Vagina (tissue), 2 donors: ENCODE measurements around the gene CARHSP1.

Source experiments
- POLR2A ChIP-seq, 2 donors: fragments of 450-650 bp; IDR thresholded peaks; one replicate each; pipeline ENCODE4 v1.6.1; 2017; ENCODE audit warnings: antibody characterized with exemption in 2 of 2, mild to moderate bottlenecking in 2 of 2, moderate library complexity in 2 of 2
- POLR2AphosphoS5 ChIP-seq, 2 donors: sonication (generic); formaldehyde crosslinking; IDR thresholded peaks; one replicate each; pipeline ENCODE4 v1.9.0; 2017; ENCODE audit warnings: antibody characterized with exemption in 2 of 2, mild to moderate bottlenecking in 2 of 2, low read depth in 1 of 2; ENCODE audit not compliant: insufficient read depth in 1 of 2
- TF ChIP-seq, protein P1 (sequence below), 3 experiments: fragments of 450-650 bp in 2 of 3; fragments of 200-600 bp in 1 of 3; sonication (generic) in 1 of 3; IDR thresholded peaks; one replicate each; pipeline ENCODE4 v1.5.1; 2017 to 2019; ENCODE audit warnings: antibody characterized with exemption in 3 of 3, mild to moderate bottlenecking in 2 of 3, moderate library complexity in 2 of 3

DNA sequence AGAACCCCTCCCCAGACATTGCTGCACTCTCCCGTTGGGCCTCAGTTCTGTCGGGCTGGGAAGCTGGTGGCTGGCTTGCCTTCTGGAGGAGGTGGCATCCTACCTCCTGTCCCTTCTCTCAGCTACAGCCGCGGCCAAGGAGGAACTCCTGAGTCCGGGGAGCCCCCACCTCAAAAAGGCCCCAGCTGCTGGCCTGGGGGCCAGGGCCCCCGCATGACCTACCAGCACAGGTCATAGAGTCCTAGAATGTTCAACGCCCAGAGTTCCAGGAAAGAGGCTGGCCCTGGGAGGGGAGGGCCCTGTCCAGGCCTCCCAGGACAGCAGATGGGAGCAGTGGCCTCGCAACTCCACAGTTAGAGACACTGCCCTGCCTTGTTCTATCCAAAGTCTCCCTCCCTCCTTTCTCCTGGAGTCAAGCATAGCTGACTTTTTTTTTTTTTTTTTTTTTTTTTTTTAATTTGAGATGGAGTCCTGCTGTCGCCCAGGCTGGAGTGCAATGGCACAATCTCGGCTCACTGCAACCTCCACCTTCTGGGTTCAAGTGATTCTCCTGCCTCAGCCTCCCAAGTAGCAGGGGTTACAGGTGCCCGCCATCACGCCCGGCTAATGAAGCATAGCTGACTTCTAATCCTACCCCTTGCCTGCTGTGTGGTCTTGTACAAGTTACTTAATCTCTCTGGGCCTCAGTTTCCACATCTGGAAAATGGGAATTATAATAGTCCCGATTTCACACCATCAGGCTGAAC, 7.1 kb downstream of the CARHSP1 start:
- TF ChIP-seq, protein P1, sequence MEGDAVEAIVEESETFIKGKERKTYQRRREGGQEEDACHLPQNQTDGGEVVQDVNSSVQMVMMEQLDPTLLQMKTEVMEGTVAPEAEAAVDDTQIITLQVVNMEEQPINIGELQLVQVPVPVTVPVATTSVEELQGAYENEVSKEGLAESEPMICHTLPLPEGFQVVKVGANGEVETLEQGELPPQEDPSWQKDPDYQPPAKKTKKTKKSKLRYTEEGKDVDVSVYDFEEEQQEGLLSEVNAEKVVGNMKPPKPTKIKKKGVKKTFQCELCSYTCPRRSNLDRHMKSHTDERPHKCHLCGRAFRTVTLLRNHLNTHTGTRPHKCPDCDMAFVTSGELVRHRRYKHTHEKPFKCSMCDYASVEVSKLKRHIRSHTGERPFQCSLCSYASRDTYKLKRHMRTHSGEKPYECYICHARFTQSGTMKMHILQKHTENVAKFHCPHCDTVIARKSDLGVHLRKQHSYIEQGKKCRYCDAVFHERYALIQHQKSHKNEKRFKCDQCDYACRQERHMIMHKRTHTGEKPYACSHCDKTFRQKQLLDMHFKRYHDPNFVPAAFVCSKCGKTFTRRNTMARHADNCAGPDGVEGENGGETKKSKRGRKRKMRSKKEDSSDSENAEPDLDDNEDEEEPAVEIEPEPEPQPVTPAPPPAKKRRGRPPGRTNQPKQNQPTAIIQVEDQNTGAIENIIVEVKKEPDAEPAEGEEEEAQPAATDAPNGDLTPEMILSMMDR (IDR thresholded peaks at IDR 0.05), result no peak
- TF ChIP-seq POLR2A (IDR thresholded peaks at IDR 0.05), result no peak
- TF ChIP-seq POLR2AphosphoS5 (IDR thresholded peaks at IDR 0.05; ENCODE audit: insufficient read depth in 1 of 2, low read depth in 1 of 2), result peak in 1 of 2 donors; percentile 44
